Epithelial cell of esophagus (primary cell): Measurements from ENCODE around the gene TARBP1.

Experiments
- DNase-seq: peaks from one replicate; pipeline ENCODE4 v3.0.0; 2010; ENCODE audit warnings: low read depth
- H3K4me3 ChIP-seq: 2 replicates; pipeline ENCODE4 v1.5.1; 2011; ENCODE audit warnings: mild to moderate bottlenecking, low read length, control low read depth
- CTCF ChIP-seq: IDR thresholded peaks from 2 replicates; pipeline ENCODE4 v1.5.1; 2011; ENCODE audit warnings: low read depth, mild to moderate bottlenecking, low read length, control low read depth, inconsistent platforms; ENCODE audit not compliant: insufficient read depth; ENCODE audit errors: missing control alignments

The TARBP1 gene

GRCh38 chr1:234433563-234434285 is 45.3 kb downstream of the TARBP1 start:
- DNase-seq, result peak; percentile 90
- TF ChIP-seq CTCF, result no peak

GRCh38 chr1:234431255-234431654 is 47.7 kb downstream of the TARBP1 start:
- no peak for TF ChIP-seq CTCF
- no peak overlapping the region for H3K4me3 ChIP-seq
- peak; percentile 4 for DNase-seq

More at GRCh38 chr1:234433563-234434285, 45.3 kb downstream of the TARBP1 start:
- no peak overlapping the region for H3K4me3 ChIP-seq

GRCh38 chr1:234430691-234431090 is 48.3 kb downstream of the TARBP1 start:
- no peak for TF ChIP-seq CTCF
- no peak for DNase-seq
- no peak overlapping the region for H3K4me3 ChIP-seq

- DNase-seq, result no peak
- TF ChIP-seq CTCF, result no peak
Observed at GRCh38 chr1:234429434-234429806, 49.6 kb downstream of the TARBP1 start.

GRCh38 chr1:234427950-234428646 is 50.9 kb downstream of the TARBP1 start:
- DNase-seq, result no peak
- TF ChIP-seq CTCF, result no peak
- no peak overlapping the region for H3K4me3 ChIP-seq

More at GRCh38 chr1:234429434-234429806, 49.6 kb downstream of the TARBP1 start:
- no peak overlapping the region for H3K4me3 ChIP-seq

- no peak for TF ChIP-seq CTCF
- no peak for DNase-seq
- H3K4me3 ChIP-seq, result no peak overlapping the region
Observed at GRCh38 chr1:234413990-234414389, 65.0 kb downstream of the TARBP1 start.
